Stimulated activated CD4-positive, alpha-beta T cell treated with anti-CD3 and anti-CD28 coated beads, Interleukin-4, amount 100 ng/mL, for 48 hours (primary cell): Measurements from ENCODE around the gene TNFRSF12A.
"Not testable (repeated sequence)": the region's sequence is repeated elsewhere in the genome, so short reads cannot be mapped to it uniquely, and the experiment has no call there.

Experiments
- DNase-seq, 2 donors: peaks; one replicate each; pipeline ENCODE4 v3.0.0-alpha.2; 2020; ENCODE audit warnings: low read depth in 2 of 2

TNFRSF12A gene

GRCh38 chr16:3065742-3066439, 45.7 kb downstream of the TNFRSF12A start:
- DNase-seq, result no peak

GRCh38 chr16:3066440-3066748, 46.2 kb downstream of the TNFRSF12A start:
- no peak for DNase-seq

DNA sequence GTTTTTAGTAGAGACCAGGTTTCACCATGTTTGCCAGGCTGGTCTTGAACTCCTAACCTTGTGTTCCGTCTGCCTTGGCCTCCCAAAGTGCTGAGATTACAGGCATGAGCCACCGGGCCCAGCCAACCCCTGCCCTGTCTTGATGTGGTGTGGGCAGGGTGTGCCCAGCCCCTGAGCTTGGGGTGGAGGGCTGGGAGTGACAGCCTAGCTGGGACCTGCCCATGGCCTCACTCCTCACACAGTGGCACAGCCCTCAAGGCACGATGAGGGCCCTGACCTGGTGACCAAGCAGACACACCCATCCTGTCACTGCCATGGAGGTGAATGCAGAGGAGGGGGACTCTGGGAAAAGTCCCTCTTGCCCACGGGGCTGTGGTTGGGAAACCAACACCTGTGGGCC, 48.3 kb downstream of the TNFRSF12A start:
- DNase-seq, result no peak

DNA sequence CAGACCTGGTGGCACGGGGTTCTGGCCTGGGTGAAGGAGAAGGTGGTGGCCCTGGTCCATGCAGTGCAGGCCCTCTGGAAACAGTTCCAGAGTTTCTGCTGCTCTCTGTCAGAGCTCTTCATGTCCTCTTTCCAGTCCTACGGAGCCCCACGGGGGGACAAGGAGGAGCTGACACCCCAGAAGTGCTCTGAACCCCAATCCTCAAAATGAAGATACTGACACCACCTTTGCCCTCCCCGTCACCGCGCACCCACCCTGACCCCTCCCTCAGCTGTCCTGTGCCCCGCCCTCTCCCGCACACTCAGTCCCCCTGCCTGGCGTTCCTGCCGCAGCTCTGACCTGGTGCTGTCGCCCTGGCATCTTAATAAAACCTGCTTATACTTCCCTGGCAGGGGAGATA, 49.0 kb downstream of the TNFRSF12A start:
- not testable (repeated sequence) for DNase-seq

DNA sequence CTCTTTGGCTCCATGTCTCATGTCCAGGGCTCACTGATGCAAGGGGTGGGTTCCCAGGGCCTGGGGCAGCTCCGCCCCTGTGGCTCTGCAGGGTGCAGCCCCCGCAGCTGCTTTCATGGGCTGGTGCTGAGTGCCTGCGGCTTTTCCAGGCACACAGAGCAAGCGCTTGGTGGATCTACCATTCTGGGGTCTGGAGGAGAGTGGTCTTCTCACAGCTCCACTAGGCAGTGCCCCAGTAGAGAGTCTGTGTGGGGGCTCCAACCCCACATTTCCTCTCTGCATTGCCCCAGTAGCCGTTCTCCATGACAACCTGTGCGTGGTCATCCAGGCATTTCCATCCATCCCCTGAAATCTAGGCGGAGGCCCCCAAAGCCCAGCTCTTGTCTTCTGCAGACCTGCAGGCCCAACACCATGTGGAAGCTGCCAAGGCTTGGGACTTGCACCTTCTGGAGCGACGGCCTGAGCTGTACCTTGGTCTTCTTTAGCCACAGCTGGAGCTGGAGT, 50.5 kb downstream of the TNFRSF12A start:
- no peak for DNase-seq

DNA sequence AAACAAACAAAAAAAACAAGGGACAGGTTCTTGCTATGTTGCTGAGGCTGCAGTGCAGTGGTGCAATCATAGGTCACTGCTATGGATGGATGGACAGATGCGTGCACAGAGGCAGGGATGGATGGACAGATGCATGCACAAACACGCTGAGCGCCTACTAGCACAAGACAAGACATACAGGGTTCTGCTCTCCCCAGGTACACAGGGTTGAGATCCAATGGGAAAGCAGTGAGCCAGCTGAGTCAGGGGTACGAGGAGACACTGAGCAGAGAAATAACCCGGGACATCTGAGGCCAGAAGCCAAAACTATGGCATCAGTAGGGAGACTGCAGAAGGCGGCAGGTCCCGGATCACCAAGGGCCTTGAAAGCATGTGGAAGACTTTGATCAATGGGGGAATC, 51.5 kb downstream of the TNFRSF12A start:
- DNase-seq, result no peak
